ENCODE measurements around the gene ZNF786.

Gene ZNF786

GRCh38 chr7:149085866-149086265 is 4.7 kb downstream of the ZNF786 start:
- in situ Hi-C loops (cut with HindIII; ENCODE audit: low sequenced_read_pairs), result no loop called here

- in situ Hi-C loops (cut with HindIII; ENCODE audit: low sequenced_read_pairs), result no loop called here
These were observed 6.1 kb downstream of the ZNF786 start for GRCh38 chr7:149084407-149084806.

- in situ Hi-C loops (cut with HindIII; ENCODE audit: low sequenced_read_pairs), result no loop called here
These were observed 8.6 kb downstream of the ZNF786 start for GRCh38 chr7:149081914-149082313.

- in situ Hi-C loops (cut with HindIII; ENCODE audit: low sequenced_read_pairs), result no loop called here
These were observed 12.9 kb downstream of the ZNF786 start for GRCh38 chr7:149077594-149077993.

- in situ Hi-C loops (cut with HindIII; ENCODE audit: low sequenced_read_pairs), result no loop called here
These were observed 15.2 kb downstream of the ZNF786 start for GRCh38 chr7:149075286-149075685.

- in situ Hi-C loops (cut with HindIII; ENCODE audit: low sequenced_read_pairs), result no loop called here
These were observed 16.2 kb downstream of the ZNF786 start for GRCh38 chr7:149074116-149074885.

GRCh38 chr7:149072438-149072775 is 18.1 kb downstream of the ZNF786 start:
- in situ Hi-C loops (cut with HindIII; ENCODE audit: low sequenced_read_pairs), result no loop called here

GRCh38 chr7:149071641-149072437 is 18.7 kb downstream of the ZNF786 start:
- in situ Hi-C loops (cut with HindIII; ENCODE audit: low sequenced_read_pairs), result no loop called here

- in situ Hi-C loops (cut with HindIII; ENCODE audit: low sequenced_read_pairs), result no loop called here
These were observed 19.3 kb downstream of the ZNF786 start for GRCh38 chr7:149071182-149071635.

GRCh38 chr7:149070372-149071125 is 20.0 kb downstream of the ZNF786 start:
- in situ Hi-C loops (cut with HindIII; ENCODE audit: low sequenced_read_pairs), result no loop called here

GRCh38 chr7:149067869-149068268 is 22.6 kb downstream of the ZNF786 start:
- in situ Hi-C loops (cut with HindIII; ENCODE audit: low sequenced_read_pairs), result loop anchor here (10.0 kb wide), 1 partner anchor 63 kb away; no protein-coding TSS in a partner anchor

- in situ Hi-C loops (cut with HindIII; ENCODE audit: low sequenced_read_pairs), result loop anchor here (10.0 kb wide), 1 partner anchor 59 kb away; no protein-coding TSS in a partner anchor
These were observed 27.0 kb downstream of the ZNF786 start for GRCh38 chr7:149063476-149063875.

GRCh38 chr7:149062217-149062899 is 28.2 kb downstream of the ZNF786 start:
- in situ Hi-C loops (cut with HindIII; ENCODE audit: low sequenced_read_pairs), result loop anchor here (10.0 kb wide), 1 partner anchor 58 kb away; no protein-coding TSS in a partner anchor

GRCh38 chr7:149060156-149060555 is 30.4 kb downstream of the ZNF786 start:
- in situ Hi-C loops (cut with HindIII; ENCODE audit: low sequenced_read_pairs), result loop anchor here (10.0 kb wide), 1 partner anchor 55 kb away; no protein-coding TSS in a partner anchor

- in situ Hi-C loops (cut with HindIII; ENCODE audit: low sequenced_read_pairs), result no loop called here
These were observed 36.6 kb downstream of the ZNF786 start for GRCh38 chr7:149053885-149054284.

- in situ Hi-C loops (cut with HindIII; ENCODE audit: low sequenced_read_pairs), result no loop called here
These were observed 37.1 kb downstream of the ZNF786 start for GRCh38 chr7:149053384-149053783.

GRCh38 chr7:149050941-149051340 is 39.6 kb downstream of the ZNF786 start:
- in situ Hi-C loops (cut with HindIII; ENCODE audit: low sequenced_read_pairs), result no loop called here

- in situ Hi-C loops (cut with HindIII; ENCODE audit: low sequenced_read_pairs), result no loop called here
These were observed 41.7 kb downstream of the ZNF786 start for GRCh38 chr7:149048805-149049204.

GRCh38 chr7:149046416-149046815 is 44.1 kb downstream of the ZNF786 start:
- in situ Hi-C loops (cut with HindIII; ENCODE audit: low sequenced_read_pairs), result no loop called here

GRCh38 chr7:149043936-149044335 is 46.6 kb downstream of the ZNF786 start:
- in situ Hi-C loops (cut with HindIII; ENCODE audit: low sequenced_read_pairs), result no loop called here

GRCh38 chr7:149041350-149041749 is 49.2 kb downstream of the ZNF786 start:
- in situ Hi-C loops (cut with HindIII; ENCODE audit: low sequenced_read_pairs), result no loop called here
